ENCODE data around the gene ABCA9. TPM values are rescaled to one million over a fixed set of nuclear protein-coding genes. Genes with fewer than 3 reads are reported as not detected.

Gene ABCA9
- total and polyA plus RNA-seq, 2 donors from 2014 or later, result 0.45 to 2.0 TPM

DNA sequence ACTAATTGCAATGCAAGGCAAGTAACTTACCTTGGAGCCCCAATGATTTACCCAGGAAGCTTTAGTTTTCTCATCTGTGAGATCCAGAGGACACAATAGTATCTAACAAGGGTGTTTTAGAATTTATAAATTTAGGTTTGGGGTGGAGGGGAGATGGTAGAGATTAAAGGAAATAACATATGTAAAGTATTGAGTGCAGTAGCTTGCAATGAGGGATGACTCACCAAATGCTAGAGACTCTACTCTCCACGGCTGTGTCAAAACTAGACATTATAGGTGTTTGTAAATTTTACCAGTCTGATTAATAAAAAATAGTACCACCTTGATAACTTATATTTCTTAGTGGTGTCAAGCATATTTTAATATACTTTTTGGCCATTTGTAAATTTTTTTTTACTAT, 3.7 kb upstream of the ABCA9 start:
- H3K9me3 ChIP-seq (ENCODE audit: control insufficient read depth in 2 of 3, insufficient read depth in 1 of 3, low read length in 3 of 3), result no peaks in the 10 kb centered on the region
- H3K36me3 ChIP-seq (ENCODE audit: control insufficient read depth in 2 of 3, insufficient read depth in 3 of 3, low read length in 3 of 3), result no peaks in the 10 kb centered on the region
- no peaks in the 10 kb centered on the region for H3K4me1 ChIP-seq (ENCODE audit: control insufficient read depth in 2 of 3, insufficient read depth in 2 of 3, low read depth in 1 of 3, low read length in 3 of 3)
- DNase-seq, result no peak
- TF ChIP-seq, protein P1, sequence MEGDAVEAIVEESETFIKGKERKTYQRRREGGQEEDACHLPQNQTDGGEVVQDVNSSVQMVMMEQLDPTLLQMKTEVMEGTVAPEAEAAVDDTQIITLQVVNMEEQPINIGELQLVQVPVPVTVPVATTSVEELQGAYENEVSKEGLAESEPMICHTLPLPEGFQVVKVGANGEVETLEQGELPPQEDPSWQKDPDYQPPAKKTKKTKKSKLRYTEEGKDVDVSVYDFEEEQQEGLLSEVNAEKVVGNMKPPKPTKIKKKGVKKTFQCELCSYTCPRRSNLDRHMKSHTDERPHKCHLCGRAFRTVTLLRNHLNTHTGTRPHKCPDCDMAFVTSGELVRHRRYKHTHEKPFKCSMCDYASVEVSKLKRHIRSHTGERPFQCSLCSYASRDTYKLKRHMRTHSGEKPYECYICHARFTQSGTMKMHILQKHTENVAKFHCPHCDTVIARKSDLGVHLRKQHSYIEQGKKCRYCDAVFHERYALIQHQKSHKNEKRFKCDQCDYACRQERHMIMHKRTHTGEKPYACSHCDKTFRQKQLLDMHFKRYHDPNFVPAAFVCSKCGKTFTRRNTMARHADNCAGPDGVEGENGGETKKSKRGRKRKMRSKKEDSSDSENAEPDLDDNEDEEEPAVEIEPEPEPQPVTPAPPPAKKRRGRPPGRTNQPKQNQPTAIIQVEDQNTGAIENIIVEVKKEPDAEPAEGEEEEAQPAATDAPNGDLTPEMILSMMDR (IDR thresholded peaks at IDR 0.05; ENCODE audit: borderline replicate concordance, extremely low read depth, insufficient read depth), result no peak
- H3K4me3 ChIP-seq (ENCODE audit: low read length in 3 of 3), result no peak overlapping the region
- H3K9ac ChIP-seq (ENCODE audit: low read length in 3 of 3), result no peak overlapping the region
- intact Hi-C loops (cut with DNase I), result no loop called here
- H3K27ac ChIP-seq (ENCODE audit: low read depth in 2 of 2, low read length in 2 of 2), result no peak overlapping the region
- no peak for FAIRE-seq
- H3K27me3 ChIP-seq (ENCODE audit: control insufficient read depth, insufficient read depth, low read length), result no peaks in the 10 kb centered on the region

DNA sequence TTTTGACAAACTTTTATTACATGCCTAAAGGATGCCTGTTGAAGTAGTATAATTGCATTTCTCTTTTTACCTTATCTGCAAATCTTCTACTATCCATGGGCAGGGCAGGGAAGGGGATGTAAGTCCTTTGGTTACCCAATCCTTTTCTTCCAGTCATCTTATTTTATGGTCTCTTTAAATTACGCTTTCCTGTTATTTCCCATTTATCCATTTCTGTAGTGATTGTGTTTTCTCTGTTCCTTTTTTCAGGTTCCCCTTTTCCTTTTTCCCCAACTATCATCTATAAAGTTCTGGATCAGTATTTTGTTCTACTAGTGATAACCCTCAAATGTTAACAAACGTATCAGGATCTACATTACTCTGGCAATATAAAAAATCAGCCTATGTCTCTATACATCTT, 3.3 kb upstream of the ABCA9 start:
- Histone ChIP-seq H3K4me3 (ENCODE audit: low read length in 3 of 3) (no peak overlapping the region), H3K9ac (ENCODE audit: low read length in 3 of 3) (no peak overlapping the region), H3K9me3 (ENCODE audit: control insufficient read depth in 2 of 3, insufficient read depth in 1 of 3, low read length in 3 of 3) (no peaks in the 10 kb centered on the region), H3K4me1 (ENCODE audit: control insufficient read depth in 2 of 3, insufficient read depth in 2 of 3, low read depth in 1 of 3, low read length in 3 of 3) (no peaks in the 10 kb centered on the region), H3K27me3 (ENCODE audit: control insufficient read depth, insufficient read depth, low read length) (no peaks in the 10 kb centered on the region), H3K36me3 (ENCODE audit: control insufficient read depth in 2 of 3, insufficient read depth in 3 of 3, low read length in 3 of 3) (no peaks in the 10 kb centered on the region), H3K27ac (ENCODE audit: low read depth in 2 of 2, low read length in 2 of 2) (no peak overlapping the region)
- intact Hi-C loops (cut with DNase I), result no loop called here
- no peak for DNase-seq
- FAIRE-seq, result no peak
- TF ChIP-seq, protein P1 (IDR thresholded peaks at IDR 0.05; ENCODE audit: borderline replicate concordance, extremely low read depth, insufficient read depth), result no peak

DNA sequence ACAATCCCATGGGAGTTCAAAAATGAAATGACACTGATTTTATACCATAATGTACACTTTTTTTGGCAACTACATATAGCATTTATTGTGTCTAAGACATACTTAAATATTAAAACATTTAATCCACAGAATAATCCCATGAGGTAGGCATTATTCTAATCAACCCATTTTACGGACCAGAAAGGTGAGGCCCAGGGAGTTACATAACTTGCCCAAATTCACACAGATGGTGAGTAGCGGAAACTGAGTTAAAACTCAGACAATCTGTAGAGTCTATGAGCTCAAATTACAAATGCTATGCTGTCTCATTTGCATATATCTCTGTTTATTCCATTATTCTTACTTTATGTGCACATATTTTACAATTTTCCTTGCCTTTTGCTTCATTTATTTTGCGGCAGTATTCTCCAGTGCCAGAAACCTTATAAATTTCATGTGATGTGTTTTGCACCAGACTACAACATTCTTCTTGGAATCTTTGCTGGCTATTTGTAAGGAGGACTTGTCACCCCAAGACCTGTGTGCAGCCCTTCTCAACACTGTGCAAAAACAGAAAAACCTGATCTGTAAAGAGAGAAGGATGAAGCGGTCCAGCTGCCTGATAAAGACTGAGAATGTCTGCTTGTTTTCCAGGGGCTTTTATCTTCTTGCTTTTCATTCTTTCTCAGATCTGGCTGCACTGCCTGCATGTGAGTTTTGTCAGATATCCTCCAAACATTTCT, 2.3 kb upstream of the ABCA9 start:
- intact Hi-C loops (cut with DNase I), result no loop called here
- no peaks in the 10 kb centered on the region for H3K9me3 ChIP-seq (ENCODE audit: control insufficient read depth in 2 of 3, insufficient read depth in 1 of 3, low read length in 3 of 3)
- TF ChIP-seq, protein P1 (IDR thresholded peaks at IDR 0.05; ENCODE audit: borderline replicate concordance, extremely low read depth, insufficient read depth), result no peak
- no peak overlapping the region for H3K4me3 ChIP-seq (ENCODE audit: low read length in 3 of 3)
- H3K4me1 ChIP-seq (ENCODE audit: control insufficient read depth in 2 of 3, insufficient read depth in 2 of 3, low read depth in 1 of 3, low read length in 3 of 3), result no peaks in the 10 kb centered on the region
- H3K9ac ChIP-seq (ENCODE audit: low read length in 3 of 3), result no peak overlapping the region
- H3K27ac ChIP-seq (ENCODE audit: low read depth in 2 of 2, low read length in 2 of 2), result no peak overlapping the region
- DNase-seq (peak in 3 of 5 donors; percentile 42 to 87 (median 72)), FAIRE-seq (no peak)
- no peaks in the 10 kb centered on the region for H3K36me3 ChIP-seq (ENCODE audit: control insufficient read depth in 2 of 3, insufficient read depth in 3 of 3, low read length in 3 of 3)
- no peaks in the 10 kb centered on the region for H3K27me3 ChIP-seq (ENCODE audit: control insufficient read depth, insufficient read depth, low read length)
